ENCODE data around the gene LPCAT1.

LPCAT1 gene

GRCh38 chr5:1554410-1554967, 30.7 kb upstream of the LPCAT1 start:
- no peak for DNase-seq

- no peak for DNase-seq
Measured at GRCh38 chr5:1553539-1554409, 30.0 kb upstream of the LPCAT1 start.

GRCh38 chr5:1552521-1553255, 28.9 kb upstream of the LPCAT1 start:
- no peak for DNase-seq

GRCh38 chr5:1551426-1552301, 27.9 kb upstream of the LPCAT1 start:
- DNase-seq: no peak

- DNase-seq: no peak
Measured at GRCh38 chr5:1550287-1551076, 26.7 kb upstream of the LPCAT1 start.

GRCh38 chr5:1549475-1550030, 25.8 kb upstream of the LPCAT1 start:
- no peak for DNase-seq

- DNase-seq: no peak
Measured at GRCh38 chr5:1548702-1549474, 25.1 kb upstream of the LPCAT1 start.

GRCh38 chr5:1547655-1548054, 23.9 kb upstream of the LPCAT1 start:
- DNase-seq: no peak

- DNase-seq: no peak
Measured at GRCh38 chr5:1547236-1547635, 23.5 kb upstream of the LPCAT1 start.

GRCh38 chr5:1546556-1546955, 22.8 kb upstream of the LPCAT1 start:
- DNase-seq: no peak

- DNase-seq: no peak
Measured at GRCh38 chr5:1545805-1546355, 22.1 kb upstream of the LPCAT1 start.

GRCh38 chr5:1545126-1545804, 21.5 kb upstream of the LPCAT1 start:
- DNase-seq: no peak

GRCh38 chr5:1544294-1544961, 20.7 kb upstream of the LPCAT1 start:
- DNase-seq: no peak

- no peak for DNase-seq
Measured at GRCh38 chr5:1543398-1544293, 19.9 kb upstream of the LPCAT1 start.

- no peak for DNase-seq
Measured at GRCh38 chr5:1542781-1543180, 19.0 kb upstream of the LPCAT1 start.

- no peak for DNase-seq
Measured at GRCh38 chr5:1541702-1542400, 18.1 kb upstream of the LPCAT1 start.

All from activated CD4-positive, alpha-beta T cell treated with anti-CD3 and anti-CD28 coated beads for 1 hour (primary cell).